WTC11 (cell line): ENCODE results near the gene ERF. TPM values are rescaled to one million over a fixed set of nuclear protein-coding genes. Genes with fewer than 3 reads are reported as not detected.

Experiments
- ATAC-seq: fragments of 200-7000 bp; cut with Tn5 transposase; 2 replicates; pipeline ENCODE4 v1.10.0; 2021; ENCODE audit warnings: mild to moderate bottlenecking, moderate library complexity
- CTCF ChIA-PET: fragments of 300-600 bp; sonication (Branson Sonifier 250); formaldehyde crosslinking; loops from one replicate; lab custom pipeline; 2021; ENCODE audit warnings: antibody characterized with exemption; lab: Charles Lee
- POLR2A ChIA-PET: fragments of 350-600 bp; sonication (Branson Sonifier 250); formaldehyde crosslinking; loops from one replicate; lab custom pipeline; 2021; ENCODE audit warnings: antibody characterized with exemption; lab: Charles Lee
- DNase-seq: peaks from one replicate; pipeline ENCODE4 v3.0.0; 2021; ENCODE audit warnings: low spot score
- H3K27ac Mint-ChIP-seq: 2 replicates; pipeline ENCODE4 v1.8.0; 2021; ENCODE audit warnings: mixed read lengths
- H3K27me3 Mint-ChIP-seq: 2 replicates; pipeline ENCODE4 v1.8.0; 2021; ENCODE audit warnings: low read depth, mild to moderate bottlenecking, moderate library complexity, mixed read lengths
- H3K36me3 Mint-ChIP-seq: 2 replicates; pipeline ENCODE4 v1.8.0; 2021; ENCODE audit warnings: mixed read lengths
- H3K4me1 Mint-ChIP-seq: 2 replicates; pipeline ENCODE4 v1.8.0; 2022; ENCODE audit warnings: mixed read lengths
- H3K4me3 Mint-ChIP-seq: 2 replicates; pipeline ENCODE4 v1.8.0; 2021; ENCODE audit warnings: mild to moderate bottlenecking, moderate library complexity, mixed read lengths
- H3K9me3 Mint-ChIP-seq: 2 replicates; pipeline ENCODE4 v1.8.0; 2021; ENCODE audit warnings: mixed read lengths
- ETV6 ChIP-seq: sonication (generic); formaldehyde crosslinking; IDR thresholded peaks from 2 replicates; pipeline ENCODE4 v1.8.1; 2022; ENCODE audit warnings: mild to moderate bottlenecking, missing genetic modification reagents
- GRHL2 ChIP-seq: fragments of 250-450 bp; sonication (Bioruptor Pico); IDR thresholded peaks from 2 replicates; pipeline ENCODE4 v1.8.0; 2022; ENCODE audit warnings: mild to moderate bottlenecking, moderate library complexity; ENCODE audit not compliant: insufficient replicate concordance, severe bottlenecking
- NFATC4 ChIP-seq: fragments of 250-450 bp; sonication (Bioruptor Pico); IDR thresholded peaks from 2 replicates; pipeline ENCODE4 v1.9.0; 2021; ENCODE audit warnings: mild to moderate bottlenecking
- NR3C1 ChIP-seq: sonication (generic); formaldehyde crosslinking; conservative IDR thresholded peaks from 2 replicates; pipeline ENCODE4 v1.8.1; 2023; ENCODE audit warnings: low read depth, mild to moderate bottlenecking, missing genetic modification reagents
- PRRX2 ChIP-seq: fragments of 250-450 bp; sonication (Bioruptor Pico); IDR thresholded peaks from 2 replicates; pipeline ENCODE4 v1.8.0; 2021; ENCODE audit warnings: mild to moderate bottlenecking
- RORB ChIP-seq: fragments of 250-450 bp; sonication (Bioruptor Pico); IDR thresholded peaks from 2 replicates; pipeline ENCODE4 v1.9.0; 2021; ENCODE audit warnings: mild to moderate bottlenecking
- ZBTB21 ChIP-seq: sonication (generic); formaldehyde crosslinking; IDR thresholded peaks from 2 replicates; pipeline ENCODE4 v1.8.1; 2023; ENCODE audit warnings: mild to moderate bottlenecking, missing genetic modification reagents, borderline replicate concordance
- ZNF219 ChIP-seq: sonication (generic); formaldehyde crosslinking; IDR thresholded peaks from 2 replicates; pipeline ENCODE4 v1.8.0; 2023; ENCODE audit warnings: missing genetic modification reagents, mild to moderate bottlenecking, borderline replicate concordance
- ZNF263 ChIP-seq: sonication (generic); formaldehyde crosslinking; IDR thresholded peaks from 2 replicates; pipeline ENCODE4 v1.8.1; 2022; ENCODE audit warnings: low read depth, mild to moderate bottlenecking, moderate library complexity, missing genetic modification reagents
- ZNF423 ChIP-seq: fragments of 250-450 bp; sonication (Bioruptor Pico); IDR thresholded peaks from 2 replicates; pipeline ENCODE4 v2.1.2; 2022; ENCODE audit warnings: mild to moderate bottlenecking, moderate library complexity
- total RNA-seq: library from RNA; stranded (reverse); gene quantifications from 3 replicates; pipeline ENCODE4 v1.2.3, GENCODE V29; 2021
- TF ChIP-seq, protein P1 (sequence below): fragments of 200-600 bp; IDR thresholded peaks from 2 replicates; pipeline ENCODE4 v1.8.0; 2022; ENCODE audit warnings: antibody characterized with exemption
- TF ChIP-seq, protein P2 (sequence below): sonication (generic); formaldehyde crosslinking; IDR thresholded peaks from 2 replicates; pipeline ENCODE4 v1.8.0; 2022; ENCODE audit warnings: mild to moderate bottlenecking, missing genetic modification reagents
- TF ChIP-seq, protein P3 (sequence below): sonication (generic); formaldehyde crosslinking; conservative IDR thresholded peaks from 2 replicates; pipeline ENCODE4 v1.8.1; 2022; ENCODE audit warnings: mild to moderate bottlenecking, missing genetic modification reagents
- TF ChIP-seq, protein P4 (sequence below): sonication (generic); formaldehyde crosslinking; IDR thresholded peaks from 2 replicates; pipeline ENCODE4 v1.8.0; 2023; ENCODE audit warnings: missing genetic modification reagents
- TF ChIP-seq, protein P5 (sequence below): fragments of 250-450 bp; sonication (Bioruptor Pico); IDR thresholded peaks from 2 replicates; pipeline ENCODE4 v1.9.0; 2021; ENCODE audit warnings: mild to moderate bottlenecking
- TF ChIP-seq, protein P6 (sequence below): fragments of 250-450 bp; sonication (Bioruptor Pico); IDR thresholded peaks from 2 replicates; pipeline ENCODE4 v2.1.2; 2022; ENCODE audit warnings: mild to moderate bottlenecking, moderate library complexity

Gene ERF
- total RNA-seq, 1 experiment from 2014 or later, result 65.9 TPM

DNA sequence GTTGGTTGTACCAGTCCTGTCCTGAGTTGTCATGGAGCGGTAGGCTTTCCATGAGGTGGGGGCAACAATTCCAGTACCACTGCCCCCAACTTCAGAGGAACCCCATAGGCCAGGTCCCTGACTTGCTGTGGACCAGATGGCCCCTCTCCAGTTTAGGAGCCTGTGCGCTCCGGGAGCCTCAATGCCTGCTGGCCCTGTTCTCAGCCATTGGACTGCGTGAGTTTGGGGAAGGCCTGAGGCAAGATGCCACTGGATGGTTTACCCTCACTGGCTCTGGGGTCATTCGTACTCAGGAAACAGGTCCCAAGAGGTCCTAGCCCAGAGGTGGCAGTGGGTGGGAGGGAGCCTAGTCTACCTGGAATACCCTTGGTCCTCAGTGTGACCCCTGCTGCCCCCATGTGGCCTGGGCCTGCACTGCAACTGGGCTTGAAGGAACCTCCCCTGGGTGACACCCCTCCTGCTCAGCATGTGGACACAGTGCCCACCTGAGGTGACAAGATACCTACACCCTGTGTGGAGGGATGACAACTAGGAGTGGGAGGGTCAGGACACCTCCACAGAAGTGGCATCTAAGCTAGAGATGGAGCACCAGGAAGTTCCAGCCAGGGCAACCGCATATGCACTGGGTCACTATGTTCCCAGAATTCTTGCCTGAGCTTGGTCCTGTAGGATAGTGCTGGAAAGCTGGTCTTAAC lies 41.0 kb upstream of the ERF start:
- POLR2A ChIA-PET, result no interaction called here
- Mint-ChIP-seq H3K27ac (peak overlapping the region; percentile 85), H3K4me3 (no peak overlapping the region)
- 0 out of 2 replicates have a peak, but pooled peaks have one; percentile 34 for TF ChIP-seq PRRX2 (CRISPR knock-in tag)
- peak; percentile 73; the same call in 1 of the 2 replicates for TF ChIP-seq ZNF423 (CRISPR knock-in tag)
- TF ChIP-seq ETV6 (CRISPR knock-in tag), result peak; percentile 72; the same call in 1 of the 2 replicates
- no peak for TF ChIP-seq ZNF263 (CRISPR knock-in tag)
- TF ChIP-seq, protein P1, sequence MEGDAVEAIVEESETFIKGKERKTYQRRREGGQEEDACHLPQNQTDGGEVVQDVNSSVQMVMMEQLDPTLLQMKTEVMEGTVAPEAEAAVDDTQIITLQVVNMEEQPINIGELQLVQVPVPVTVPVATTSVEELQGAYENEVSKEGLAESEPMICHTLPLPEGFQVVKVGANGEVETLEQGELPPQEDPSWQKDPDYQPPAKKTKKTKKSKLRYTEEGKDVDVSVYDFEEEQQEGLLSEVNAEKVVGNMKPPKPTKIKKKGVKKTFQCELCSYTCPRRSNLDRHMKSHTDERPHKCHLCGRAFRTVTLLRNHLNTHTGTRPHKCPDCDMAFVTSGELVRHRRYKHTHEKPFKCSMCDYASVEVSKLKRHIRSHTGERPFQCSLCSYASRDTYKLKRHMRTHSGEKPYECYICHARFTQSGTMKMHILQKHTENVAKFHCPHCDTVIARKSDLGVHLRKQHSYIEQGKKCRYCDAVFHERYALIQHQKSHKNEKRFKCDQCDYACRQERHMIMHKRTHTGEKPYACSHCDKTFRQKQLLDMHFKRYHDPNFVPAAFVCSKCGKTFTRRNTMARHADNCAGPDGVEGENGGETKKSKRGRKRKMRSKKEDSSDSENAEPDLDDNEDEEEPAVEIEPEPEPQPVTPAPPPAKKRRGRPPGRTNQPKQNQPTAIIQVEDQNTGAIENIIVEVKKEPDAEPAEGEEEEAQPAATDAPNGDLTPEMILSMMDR, result peak; percentile 96
- TF ChIP-seq ZNF219, result no peak
- TF ChIP-seq, protein P2, sequence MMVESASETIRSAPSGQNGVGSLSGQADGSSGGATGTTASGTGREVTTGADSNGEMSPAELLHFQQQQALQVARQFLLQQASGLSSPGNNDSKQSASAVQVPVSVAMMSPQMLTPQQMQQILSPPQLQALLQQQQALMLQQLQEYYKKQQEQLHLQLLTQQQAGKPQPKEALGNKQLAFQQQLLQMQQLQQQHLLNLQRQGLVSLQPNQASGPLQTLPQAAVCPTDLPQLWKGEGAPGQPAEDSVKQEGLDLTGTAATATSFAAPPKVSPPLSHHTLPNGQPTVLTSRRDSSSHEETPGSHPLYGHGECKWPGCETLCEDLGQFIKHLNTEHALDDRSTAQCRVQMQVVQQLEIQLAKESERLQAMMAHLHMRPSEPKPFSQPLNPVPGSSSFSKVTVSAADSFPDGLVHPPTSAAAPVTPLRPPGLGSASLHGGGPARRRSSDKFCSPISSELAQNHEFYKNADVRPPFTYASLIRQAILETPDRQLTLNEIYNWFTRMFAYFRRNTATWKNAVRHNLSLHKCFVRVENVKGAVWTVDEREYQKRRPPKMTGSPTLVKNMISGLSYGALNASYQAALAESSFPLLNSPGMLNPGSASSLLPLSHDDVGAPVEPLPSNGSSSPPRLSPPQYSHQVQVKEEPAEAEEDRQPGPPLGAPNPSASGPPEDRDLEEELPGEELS (CRISPR knock-in tag), result peak; percentile 8; the same call in 1 of the 2 replicates
- 0 out of 2 replicates have a peak, but pooled peaks have one; percentile 48 for TF ChIP-seq NFATC4 (CRISPR knock-in tag)
- TF ChIP-seq, all 79 proteins: peak for 6
- Mint-ChIP-seq H3K36me3 (peaks cover 28% of the 10 kb centered on the region), H3K4me1 (peaks cover 16% of the 10 kb centered on the region), H3K27me3 (no peaks in the 10 kb centered on the region), H3K9me3 (no peaks in the 10 kb centered on the region)
- CTCF ChIA-PET, result interaction anchor here (0.6 to 3.6 kb wide), 10 partner anchors 14 to 150 kb away, joined by 3 to 30 read pairs (median 6); partner anchors contain the start of gene TMEM145
- ATAC-seq (peak; percentile 86), DNase-seq (peak; percentile 97)

DNA sequence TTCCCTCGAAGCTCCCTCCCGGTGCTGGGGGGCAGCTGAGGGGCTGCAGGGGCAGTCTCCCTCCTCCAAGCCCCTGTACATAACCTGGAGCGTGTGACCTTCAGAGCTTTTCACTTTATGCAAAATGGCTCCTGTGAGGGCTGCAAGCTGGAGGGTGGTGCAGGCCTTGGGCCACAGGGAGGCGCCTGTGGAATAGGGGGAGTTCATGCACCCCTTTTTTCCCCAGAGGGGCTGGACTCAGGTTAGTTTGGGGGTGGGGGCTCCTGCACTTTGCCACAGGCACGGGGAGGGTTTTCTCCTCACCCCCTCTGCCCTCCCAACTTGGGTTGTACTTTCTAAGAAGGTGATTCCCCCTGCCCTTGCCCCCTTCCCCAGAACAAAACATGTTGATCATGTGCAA lies 40.4 kb upstream of the ERF start:
- Mint-ChIP-seq H3K9me3 (no peaks in the 10 kb centered on the region), H3K27ac (peak overlapping the region; percentile 85; the same call in 1 of the 2 replicates), H3K4me1 (peaks cover 15% of the 10 kb centered on the region), H3K36me3 (peaks cover 28% of the 10 kb centered on the region), H3K4me3 (no peak overlapping the region), H3K27me3 (no peaks in the 10 kb centered on the region)
- ChIA-PET POLR2A (interaction anchor here (0.7 kb wide), 1 partner anchor 63 kb away, joined by 4 read pairs; no protein-coding TSS in a partner anchor), CTCF (interaction anchor here (0.5 to 3.6 kb wide), 12 partner anchors 8 to 182 kb away, joined by 3 to 30 read pairs (median 4); partner anchors contain the start of gene TMEM145)
- no peak for TF ChIP-seq ZBTB21 (CRISPR knock-in tag)
- TF ChIP-seq, protein P3, sequence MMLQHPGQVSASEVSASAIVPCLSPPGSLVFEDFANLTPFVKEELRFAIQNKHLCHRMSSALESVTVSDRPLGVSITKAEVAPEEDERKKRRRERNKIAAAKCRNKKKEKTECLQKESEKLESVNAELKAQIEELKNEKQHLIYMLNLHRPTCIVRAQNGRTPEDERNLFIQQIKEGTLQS (CRISPR knock-in tag), result no peak
- TF ChIP-seq GRHL2 (CRISPR knock-in tag), result no peak
- TF ChIP-seq RORB (CRISPR knock-in tag), result no peak
- TF ChIP-seq, protein P4, sequence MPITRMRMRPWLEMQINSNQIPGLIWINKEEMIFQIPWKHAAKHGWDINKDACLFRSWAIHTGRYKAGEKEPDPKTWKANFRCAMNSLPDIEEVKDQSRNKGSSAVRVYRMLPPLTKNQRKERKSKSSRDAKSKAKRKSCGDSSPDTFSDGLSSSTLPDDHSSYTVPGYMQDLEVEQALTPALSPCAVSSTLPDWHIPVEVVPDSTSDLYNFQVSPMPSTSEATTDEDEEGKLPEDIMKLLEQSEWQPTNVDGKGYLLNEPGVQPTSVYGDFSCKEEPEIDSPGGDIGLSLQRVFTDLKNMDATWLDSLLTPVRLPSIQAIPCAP, result no peak
- TF ChIP-seq, protein P5, sequence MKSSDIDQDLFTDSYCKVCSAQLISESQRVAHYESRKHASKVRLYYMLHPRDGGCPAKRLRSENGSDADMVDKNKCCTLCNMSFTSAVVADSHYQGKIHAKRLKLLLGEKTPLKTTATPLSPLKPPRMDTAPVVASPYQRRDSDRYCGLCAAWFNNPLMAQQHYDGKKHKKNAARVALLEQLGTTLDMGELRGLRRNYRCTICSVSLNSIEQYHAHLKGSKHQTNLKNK (CRISPR knock-in tag), result no peak
- TF ChIP-seq NFATC4 (CRISPR knock-in tag), result no peak
- TF ChIP-seq NR3C1 (CRISPR knock-in tag), result no peak
- TF ChIP-seq, protein P6, sequence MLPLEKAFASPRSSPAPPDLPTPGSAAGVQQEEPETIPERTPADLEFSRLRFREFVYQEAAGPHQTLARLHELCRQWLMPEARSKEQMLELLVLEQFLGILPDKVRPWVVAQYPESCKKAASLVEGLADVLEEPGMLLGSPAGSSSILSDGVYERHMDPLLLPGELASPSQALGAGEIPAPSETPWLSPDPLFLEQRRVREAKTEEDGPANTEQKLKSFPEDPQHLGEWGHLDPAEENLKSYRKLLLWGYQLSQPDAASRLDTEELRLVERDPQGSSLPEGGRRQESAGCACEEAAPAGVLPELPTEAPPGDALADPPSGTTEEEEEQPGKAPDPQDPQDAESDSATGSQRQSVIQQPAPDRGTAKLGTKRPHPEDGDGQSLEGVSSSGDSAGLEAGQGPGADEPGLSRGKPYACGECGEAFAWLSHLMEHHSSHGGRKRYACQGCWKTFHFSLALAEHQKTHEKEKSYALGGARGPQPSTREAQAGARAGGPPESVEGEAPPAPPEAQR, result no peak
- ATAC-seq (no peak), DNase-seq (no peak)
